B cell (primary cell): Measurements from ENCODE around the gene PRPF38B.

Experiments
- EZH2 ChIP-seq: IDR thresholded peaks from 2 replicates; pipeline ENCODE4 v1.6.1; 2012; ENCODE audit warnings: borderline replicate concordance, low read depth, mild to moderate bottlenecking, moderate library complexity, low read length; ENCODE audit not compliant: insufficient read depth, poor library complexity, severe bottlenecking
- TF ChIP-seq, protein P1 (sequence below): fragments of 200-600 bp; IDR thresholded peaks from one replicate; pipeline ENCODE4 v1.8.0; 2022; ENCODE audit warnings: antibody characterized with exemption, mild to moderate bottlenecking

DNA sequence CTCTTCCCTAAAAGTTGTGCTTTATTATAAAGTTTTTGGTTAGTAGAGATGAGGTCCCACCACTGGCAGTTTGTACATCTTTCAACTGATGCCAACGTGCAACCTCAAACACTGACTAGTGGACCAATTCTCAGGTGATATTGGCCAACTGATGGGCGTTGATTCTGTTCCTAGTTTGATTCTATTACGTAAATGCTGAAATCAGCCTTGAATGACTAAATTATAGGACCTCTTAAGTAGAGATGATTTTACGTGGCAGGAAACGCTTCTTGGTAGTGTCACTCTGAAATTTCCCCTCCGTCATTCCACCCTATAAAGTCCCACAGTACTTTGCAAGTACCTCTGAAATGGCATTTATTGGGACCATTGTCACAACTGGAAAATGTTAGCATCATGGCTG, 11.8 kb downstream of the PRPF38B start:
- TF ChIP-seq, protein P1, sequence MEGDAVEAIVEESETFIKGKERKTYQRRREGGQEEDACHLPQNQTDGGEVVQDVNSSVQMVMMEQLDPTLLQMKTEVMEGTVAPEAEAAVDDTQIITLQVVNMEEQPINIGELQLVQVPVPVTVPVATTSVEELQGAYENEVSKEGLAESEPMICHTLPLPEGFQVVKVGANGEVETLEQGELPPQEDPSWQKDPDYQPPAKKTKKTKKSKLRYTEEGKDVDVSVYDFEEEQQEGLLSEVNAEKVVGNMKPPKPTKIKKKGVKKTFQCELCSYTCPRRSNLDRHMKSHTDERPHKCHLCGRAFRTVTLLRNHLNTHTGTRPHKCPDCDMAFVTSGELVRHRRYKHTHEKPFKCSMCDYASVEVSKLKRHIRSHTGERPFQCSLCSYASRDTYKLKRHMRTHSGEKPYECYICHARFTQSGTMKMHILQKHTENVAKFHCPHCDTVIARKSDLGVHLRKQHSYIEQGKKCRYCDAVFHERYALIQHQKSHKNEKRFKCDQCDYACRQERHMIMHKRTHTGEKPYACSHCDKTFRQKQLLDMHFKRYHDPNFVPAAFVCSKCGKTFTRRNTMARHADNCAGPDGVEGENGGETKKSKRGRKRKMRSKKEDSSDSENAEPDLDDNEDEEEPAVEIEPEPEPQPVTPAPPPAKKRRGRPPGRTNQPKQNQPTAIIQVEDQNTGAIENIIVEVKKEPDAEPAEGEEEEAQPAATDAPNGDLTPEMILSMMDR = no peak
- no peak for TF ChIP-seq EZH2
